Measurements from ENCODE around the gene AOPEP.
"Not testable (repeated sequence)": the region's sequence is repeated elsewhere in the genome, so short reads cannot be mapped to it uniquely, and the experiment has no call there.

Gene AOPEP

DNA sequence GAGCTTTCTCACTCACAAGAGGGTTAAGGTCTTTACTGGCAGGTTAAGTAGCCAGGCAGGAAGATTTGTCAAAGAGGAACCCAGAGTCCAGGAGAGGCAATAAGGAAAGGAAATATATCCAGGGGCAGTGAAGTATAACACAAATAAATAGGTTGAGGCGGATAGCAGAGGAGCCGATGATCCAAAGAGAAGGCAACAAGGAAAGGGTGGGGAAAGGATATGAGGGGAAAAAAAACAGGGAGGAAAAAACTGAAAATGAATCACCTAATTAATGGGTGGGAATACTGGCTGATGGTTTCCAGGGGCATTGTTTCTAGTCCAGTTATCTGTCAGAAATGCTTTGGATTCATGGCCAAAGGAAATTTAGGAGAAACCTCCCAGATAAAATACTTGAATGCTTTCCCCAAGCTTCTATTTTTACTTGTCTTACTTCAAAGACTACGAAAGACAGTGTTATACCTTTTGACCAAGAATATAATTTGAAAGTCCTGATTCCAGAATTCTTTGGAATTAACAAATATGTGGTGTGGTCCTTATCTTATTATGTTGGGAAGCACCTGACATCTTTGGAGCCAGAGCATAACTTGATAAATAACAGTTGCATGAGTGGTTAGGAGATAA is 146.5 kb downstream of the AOPEP start:
- H3K4me1 ChIP-seq (ENCODE audit: control insufficient read depth, insufficient read depth, low read length): peaks cover 41% of the 10 kb centered on the region
- no peaks in the 10 kb centered on the region for H3K27me3 ChIP-seq (ENCODE audit: control insufficient read depth, insufficient read depth, low read length)
- no peak overlapping the region for H3K9ac ChIP-seq (ENCODE audit: low read length)
- H3K4me3 ChIP-seq (ENCODE audit: low read length): no peak overlapping the region
- no peaks in the 10 kb centered on the region for H3K9me3 ChIP-seq (ENCODE audit: control insufficient read depth, low read length)
- no peaks in the 10 kb centered on the region for H3K36me3 ChIP-seq (ENCODE audit: control insufficient read depth, insufficient read depth, low read length)

GRCh38 chr9:94874316-94874715 is 147.8 kb downstream of the AOPEP start:
- H3K27me3 ChIP-seq (ENCODE audit: control insufficient read depth, insufficient read depth, low read length): no peaks in the 10 kb centered on the region
- H3K9me3 ChIP-seq (ENCODE audit: control insufficient read depth, low read length): no peaks in the 10 kb centered on the region
- no peak overlapping the region for H3K4me3 ChIP-seq (ENCODE audit: low read length)
- no peak overlapping the region for H3K9ac ChIP-seq (ENCODE audit: low read length)
- H3K36me3 ChIP-seq (ENCODE audit: control insufficient read depth, insufficient read depth, low read length): no peaks in the 10 kb centered on the region
- H3K4me1 ChIP-seq (ENCODE audit: control insufficient read depth, insufficient read depth, low read length): peaks cover 30% of the 10 kb centered on the region

- no peak overlapping the region for H3K9ac ChIP-seq (ENCODE audit: low read length)
These were observed 149.0 kb downstream of the AOPEP start for GRCh38 chr9:94875300-94876020.

DNA sequence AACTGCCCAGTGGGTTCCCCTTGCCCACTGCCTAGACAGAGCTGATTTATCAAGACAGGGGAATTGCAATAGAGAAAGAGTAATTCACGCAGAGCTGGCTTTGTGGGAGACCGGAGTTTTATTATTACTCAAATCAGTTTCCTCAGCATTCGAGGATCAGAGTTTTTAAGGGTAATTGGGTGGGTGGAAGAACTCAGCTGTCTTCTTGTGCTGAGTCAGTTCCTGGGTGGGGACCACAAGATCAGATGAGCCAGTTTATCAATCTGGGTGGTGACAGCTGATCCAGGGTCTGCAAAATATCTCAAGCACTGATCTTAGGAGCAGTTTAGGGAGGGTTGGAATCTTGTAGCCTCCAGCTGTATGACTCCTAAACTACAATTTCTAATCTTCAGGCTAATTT is 152.3 kb downstream of the AOPEP start:
- H3K9ac ChIP-seq (ENCODE audit: low read length); H3K9me3 ChIP-seq (ENCODE audit: control insufficient read depth, low read length); H3K36me3 ChIP-seq (ENCODE audit: control insufficient read depth, insufficient read depth, low read length); H3K4me1 ChIP-seq (ENCODE audit: control insufficient read depth, insufficient read depth, low read length); H3K4me3 ChIP-seq (ENCODE audit: low read length); H3K27me3 ChIP-seq (ENCODE audit: control insufficient read depth, insufficient read depth, low read length): not testable (repeated sequence)

More at GRCh38 chr9:94875300-94876020, 149.0 kb downstream of the AOPEP start:
- no peaks in the 10 kb centered on the region for H3K36me3 ChIP-seq (ENCODE audit: control insufficient read depth, insufficient read depth, low read length)
- H3K27me3 ChIP-seq (ENCODE audit: control insufficient read depth, insufficient read depth, low read length): no peaks in the 10 kb centered on the region
- H3K4me3 ChIP-seq (ENCODE audit: low read length): no peak overlapping the region
- H3K4me1 ChIP-seq (ENCODE audit: control insufficient read depth, insufficient read depth, low read length): peaks cover 23% of the 10 kb centered on the region
- H3K9me3 ChIP-seq (ENCODE audit: control insufficient read depth, low read length): no peaks in the 10 kb centered on the region

DNA sequence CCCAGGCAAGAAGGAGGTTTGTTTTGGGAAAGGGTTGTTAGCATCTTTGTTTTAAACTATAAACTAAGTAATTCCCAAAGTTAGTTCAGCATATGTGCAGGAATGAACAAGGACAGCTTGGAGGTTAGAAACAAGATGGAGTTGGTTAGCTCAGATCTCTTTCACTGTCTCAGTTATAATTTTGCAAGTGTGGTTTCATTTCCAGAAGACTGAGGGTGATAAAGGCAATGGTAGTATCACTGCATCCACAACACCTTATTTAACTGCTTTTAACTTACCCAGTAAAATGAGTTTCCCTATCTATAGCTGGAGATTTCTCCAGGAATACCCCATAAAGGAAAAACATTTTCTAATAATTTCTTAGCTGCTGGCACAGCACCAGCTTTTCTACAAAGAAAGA is 152.7 kb downstream of the AOPEP start:
- H3K36me3 ChIP-seq (ENCODE audit: control insufficient read depth, insufficient read depth, low read length): no peaks in the 10 kb centered on the region
- peaks cover 5% of the 10 kb centered on the region for H3K4me1 ChIP-seq (ENCODE audit: control insufficient read depth, insufficient read depth, low read length)
- H3K9me3 ChIP-seq (ENCODE audit: control insufficient read depth, low read length): no peaks in the 10 kb centered on the region
- H3K27me3 ChIP-seq (ENCODE audit: control insufficient read depth, insufficient read depth, low read length): no peaks in the 10 kb centered on the region
- no peak overlapping the region for H3K9ac ChIP-seq (ENCODE audit: low read length)
- no peak overlapping the region for H3K4me3 ChIP-seq (ENCODE audit: low read length)

- Histone ChIP-seq H3K4me1 (ENCODE audit: control insufficient read depth, insufficient read depth, low read length) (peaks cover 7% of the 10 kb centered on the region), H3K9me3 (ENCODE audit: control insufficient read depth, low read length) (no peaks in the 10 kb centered on the region), H3K9ac (ENCODE audit: low read length) (no peak overlapping the region), H3K27me3 (ENCODE audit: control insufficient read depth, insufficient read depth, low read length) (no peaks in the 10 kb centered on the region), H3K4me3 (ENCODE audit: low read length) (no peak overlapping the region), H3K36me3 (ENCODE audit: control insufficient read depth, insufficient read depth, low read length) (no peaks in the 10 kb centered on the region)
These were observed 154.5 kb downstream of the AOPEP start for GRCh38 chr9:94881023-94881422.

GRCh38 chr9:94881454-94881853 is 155.0 kb downstream of the AOPEP start:
- Histone ChIP-seq H3K36me3 (ENCODE audit: control insufficient read depth, insufficient read depth, low read length) (no peaks in the 10 kb centered on the region), H3K9ac (ENCODE audit: low read length) (no peak overlapping the region), H3K4me1 (ENCODE audit: control insufficient read depth, insufficient read depth, low read length) (peaks cover 9% of the 10 kb centered on the region), H3K9me3 (ENCODE audit: control insufficient read depth, low read length) (no peaks in the 10 kb centered on the region), H3K27me3 (ENCODE audit: control insufficient read depth, insufficient read depth, low read length) (no peaks in the 10 kb centered on the region), H3K4me3 (ENCODE audit: low read length) (no peak overlapping the region)

- Histone ChIP-seq H3K4me1 (ENCODE audit: control insufficient read depth, insufficient read depth, low read length) (peaks cover 9% of the 10 kb centered on the region), H3K9me3 (ENCODE audit: control insufficient read depth, low read length) (no peaks in the 10 kb centered on the region), H3K27me3 (ENCODE audit: control insufficient read depth, insufficient read depth, low read length) (no peaks in the 10 kb centered on the region), H3K4me3 (ENCODE audit: low read length) (no peak overlapping the region), H3K36me3 (ENCODE audit: control insufficient read depth, insufficient read depth, low read length) (no peaks in the 10 kb centered on the region), H3K9ac (ENCODE audit: low read length) (no peak overlapping the region)
These were observed 155.4 kb downstream of the AOPEP start for GRCh38 chr9:94881940-94882339.

GRCh38 chr9:94882966-94883641 is 156.6 kb downstream of the AOPEP start:
- H3K4me1 ChIP-seq (ENCODE audit: control insufficient read depth, insufficient read depth, low read length): peaks cover 15% of the 10 kb centered on the region
- no peak overlapping the region for H3K9ac ChIP-seq (ENCODE audit: low read length)
- no peaks in the 10 kb centered on the region for H3K9me3 ChIP-seq (ENCODE audit: control insufficient read depth, low read length)
- H3K27me3 ChIP-seq (ENCODE audit: control insufficient read depth, insufficient read depth, low read length): no peaks in the 10 kb centered on the region
- no peaks in the 10 kb centered on the region for H3K36me3 ChIP-seq (ENCODE audit: control insufficient read depth, insufficient read depth, low read length)
- no peak overlapping the region for H3K4me3 ChIP-seq (ENCODE audit: low read length)

DNA sequence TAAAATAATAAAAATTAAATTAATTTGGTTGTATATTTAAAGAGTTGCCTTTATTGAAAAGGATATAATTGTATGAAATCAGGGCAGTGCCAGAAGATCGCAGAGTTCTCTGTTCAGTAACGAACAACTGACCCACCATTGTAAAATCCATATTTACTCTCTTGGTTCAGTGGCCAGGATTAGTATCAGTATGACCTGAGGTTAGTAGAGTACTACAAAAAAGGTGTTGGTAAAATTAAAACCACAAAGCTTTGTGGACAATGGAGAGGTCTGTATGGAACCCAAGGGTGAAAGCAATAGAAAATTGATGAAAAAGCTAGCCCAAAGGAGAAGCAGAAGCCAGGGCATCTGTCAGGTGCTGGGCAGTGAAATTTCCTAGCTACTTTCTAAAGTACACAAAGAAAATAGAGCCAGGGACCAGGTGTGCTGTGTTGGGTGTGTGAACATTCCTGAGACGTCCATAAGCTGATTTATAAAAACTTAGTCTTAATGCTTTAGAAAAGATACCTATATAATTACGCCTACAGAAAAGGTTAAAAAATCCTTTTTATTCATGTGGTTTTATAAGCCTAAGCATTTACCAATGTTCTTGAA is 159.5 kb downstream of the AOPEP start:
- no peak overlapping the region for H3K9ac ChIP-seq (ENCODE audit: low read length)
- H3K4me1 ChIP-seq (ENCODE audit: control insufficient read depth, insufficient read depth, low read length): peaks cover 15% of the 10 kb centered on the region
- H3K4me3 ChIP-seq (ENCODE audit: low read length): no peak overlapping the region
- no peaks in the 10 kb centered on the region for H3K36me3 ChIP-seq (ENCODE audit: control insufficient read depth, insufficient read depth, low read length)
- H3K9me3 ChIP-seq (ENCODE audit: control insufficient read depth, low read length): no peaks in the 10 kb centered on the region
- no peaks in the 10 kb centered on the region for H3K27me3 ChIP-seq (ENCODE audit: control insufficient read depth, insufficient read depth, low read length)

DNA sequence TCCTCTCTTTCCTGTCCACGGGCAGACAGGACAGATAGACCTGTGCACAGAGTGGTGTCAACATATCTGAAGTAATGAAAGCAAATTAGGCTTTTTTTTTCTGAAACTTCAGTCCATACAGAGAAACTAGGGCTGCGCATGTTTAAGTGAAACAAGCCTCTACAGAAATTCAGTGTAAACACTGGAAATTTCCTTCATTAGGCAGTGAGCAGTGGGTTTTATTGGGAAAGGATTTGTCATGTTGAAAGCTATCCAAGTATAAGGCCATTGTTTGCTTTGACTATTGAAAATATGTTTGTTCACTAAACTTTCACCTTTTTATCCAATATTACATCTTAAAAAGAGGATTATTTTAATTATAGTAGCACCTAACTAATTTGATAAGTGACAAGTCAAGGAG is 161.2 kb downstream of the AOPEP start:
- Histone ChIP-seq H3K36me3 (ENCODE audit: control insufficient read depth, insufficient read depth, low read length) (no peaks in the 10 kb centered on the region), H3K9ac (ENCODE audit: low read length) (no peak overlapping the region), H3K27me3 (ENCODE audit: control insufficient read depth, insufficient read depth, low read length) (no peaks in the 10 kb centered on the region), H3K9me3 (ENCODE audit: control insufficient read depth, low read length) (no peaks in the 10 kb centered on the region), H3K4me1 (ENCODE audit: control insufficient read depth, insufficient read depth, low read length) (peaks cover 15% of the 10 kb centered on the region), H3K4me3 (ENCODE audit: low read length) (no peak overlapping the region)

DNA sequence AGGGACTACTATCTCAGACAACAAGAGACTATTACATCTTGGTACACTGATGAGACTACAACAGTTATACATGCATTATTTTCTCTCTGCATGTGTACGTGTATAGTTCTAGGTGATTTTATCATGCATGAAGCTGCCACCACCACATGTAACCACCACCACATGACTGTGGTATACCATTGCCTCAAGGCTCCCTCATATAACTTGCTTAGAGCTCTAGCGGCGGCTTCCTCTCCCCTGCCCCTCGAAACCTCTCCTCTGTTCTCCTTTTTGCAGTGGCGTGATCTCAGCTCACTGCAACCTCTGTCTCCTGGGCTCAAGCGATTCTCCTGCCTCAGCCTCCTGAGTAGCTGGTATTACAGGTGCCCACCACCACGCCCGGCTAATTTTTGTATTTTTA is 162.3 kb downstream of the AOPEP start:
- Histone ChIP-seq H3K36me3 (ENCODE audit: control insufficient read depth, insufficient read depth, low read length) (no peaks in the 10 kb centered on the region), H3K9me3 (ENCODE audit: control insufficient read depth, low read length) (no peaks in the 10 kb centered on the region), H3K9ac (ENCODE audit: low read length) (no peak overlapping the region), H3K4me3 (ENCODE audit: low read length) (no peak overlapping the region), H3K4me1 (ENCODE audit: control insufficient read depth, insufficient read depth, low read length) (peaks cover 19% of the 10 kb centered on the region), H3K27me3 (ENCODE audit: control insufficient read depth, insufficient read depth, low read length) (no peaks in the 10 kb centered on the region)
